ENCODE measurements around the gene SYTL3.
"Not testable (repeated sequence)": the region's sequence is repeated elsewhere in the genome, so short reads cannot be mapped to it uniquely, and the experiment has no call there.

The SYTL3 gene

GRCh38 chr6:158605266-158605878, 44.5 kb upstream of the SYTL3 start:
- no peak overlapping the region for H2AK5ac ChIP-seq (ENCODE audit: low read length)
- WGBS (ENCODE audit: extremely low coverage, insufficient coverage, insufficient read length), result no CpG with 5 or more reads among the region's 13 CpGs

GRCh38 chr6:158606011-158606410, 43.8 kb upstream of the SYTL3 start:
- H2BK5ac ChIP-seq (ENCODE audit: low read depth, low read length, poor library complexity); H3K27me3 ChIP-seq (ENCODE audit: insufficient read depth, low read length); H4K8ac ChIP-seq (ENCODE audit: low read depth, low read length); H4K12ac ChIP-seq (ENCODE audit: low read depth, low read length); H3K9me3 ChIP-seq (ENCODE audit: insufficient read depth, low read depth, low read length); H4K91ac ChIP-seq (ENCODE audit: low read depth, low read length); DNase-seq; H3K4ac ChIP-seq (ENCODE audit: low read depth, low read length); H2BK120ac ChIP-seq (ENCODE audit: insufficient read depth, low read length, poor library complexity); H3K9ac ChIP-seq (ENCODE audit: low read length); H3K23ac ChIP-seq (ENCODE audit: low read length); H3K79me1 ChIP-seq (ENCODE audit: low read length); H2BK12ac ChIP-seq (ENCODE audit: low read length); H2AK5ac ChIP-seq (ENCODE audit: low read length); H3K79me2 ChIP-seq (ENCODE audit: control insufficient read depth, insufficient read depth, low read length, poor library complexity); H3K18ac ChIP-seq (ENCODE audit: low read length); H3K14ac ChIP-seq (ENCODE audit: low read length); H3K4me2 ChIP-seq (ENCODE audit: low read length); H3K27ac ChIP-seq (ENCODE audit: low read depth, low read length); H2AFZ ChIP-seq (ENCODE audit: insufficient read depth, low read length, poor library complexity): not testable (repeated sequence)
- Histone ChIP-seq H3K4me3 (ENCODE audit: low read depth, low read length) (peak overlapping the region; percentile 7), H3K4me1 (ENCODE audit: control insufficient read depth in 1 of 2, insufficient read depth in 2 of 2, low read length in 2 of 2) (peaks cover 17 to 19% of the 10 kb centered on the region in 2 experiments), H3K36me3 (ENCODE audit: control insufficient read depth in 1 of 2, insufficient read depth in 2 of 2, low read length in 2 of 2) (peaks cover 34 to 40% of the 10 kb centered on the region in 2 experiments)
- WGBS (ENCODE audit: extremely low coverage, insufficient coverage, insufficient read length), result no CpG with 5 or more reads among the region's 15 CpGs

More at GRCh38 chr6:158605266-158605878, 44.5 kb upstream of the SYTL3 start:
- Histone ChIP-seq H3K4ac (ENCODE audit: low read depth, low read length) (no peak overlapping the region), H3K14ac (ENCODE audit: low read length) (no peak overlapping the region), H3K4me1 (ENCODE audit: control insufficient read depth in 1 of 2, insufficient read depth in 2 of 2, low read length in 2 of 2) (peaks cover 11 to 13% of the 10 kb centered on the region in 2 experiments), H2AFZ (ENCODE audit: insufficient read depth, low read length, poor library complexity) (no peak overlapping the region), H3K9ac (ENCODE audit: low read length) (no peak overlapping the region), H2BK12ac (ENCODE audit: low read length) (no peak overlapping the region), H3K4me2 (ENCODE audit: low read length) (no peak overlapping the region), H3K79me1 (ENCODE audit: low read length) (peaks cover 3% of the 10 kb centered on the region), H2BK5ac (ENCODE audit: low read depth, low read length, poor library complexity) (no peak overlapping the region), H4K12ac (ENCODE audit: low read depth, low read length) (no peak overlapping the region), H3K4me3 (ENCODE audit: low read depth, low read length) (no peak overlapping the region), H2BK120ac (ENCODE audit: insufficient read depth, low read length, poor library complexity) (no peak overlapping the region), H3K9me3 (ENCODE audit: insufficient read depth, low read depth, low read length) (peaks cover 2% of the 10 kb centered on the region), H4K8ac (ENCODE audit: low read depth, low read length) (no peak overlapping the region), H3K36me3 (ENCODE audit: control insufficient read depth in 1 of 2, insufficient read depth in 2 of 2, low read length in 2 of 2) (peaks cover 34 to 40% of the 10 kb centered on the region in 2 experiments), H3K23ac (ENCODE audit: low read length) (no peak overlapping the region), H3K79me2 (ENCODE audit: control insufficient read depth, insufficient read depth, low read length, poor library complexity) (no peaks in the 10 kb centered on the region), H3K27ac (ENCODE audit: low read depth, low read length) (no peak overlapping the region), H4K91ac (ENCODE audit: low read depth, low read length) (no peak overlapping the region), H3K27me3 (ENCODE audit: insufficient read depth, low read length) (no peaks in the 10 kb centered on the region), H3K18ac (ENCODE audit: low read length) (no peak overlapping the region)
- DNase-seq, result peak; percentile 76 to 89

DNA sequence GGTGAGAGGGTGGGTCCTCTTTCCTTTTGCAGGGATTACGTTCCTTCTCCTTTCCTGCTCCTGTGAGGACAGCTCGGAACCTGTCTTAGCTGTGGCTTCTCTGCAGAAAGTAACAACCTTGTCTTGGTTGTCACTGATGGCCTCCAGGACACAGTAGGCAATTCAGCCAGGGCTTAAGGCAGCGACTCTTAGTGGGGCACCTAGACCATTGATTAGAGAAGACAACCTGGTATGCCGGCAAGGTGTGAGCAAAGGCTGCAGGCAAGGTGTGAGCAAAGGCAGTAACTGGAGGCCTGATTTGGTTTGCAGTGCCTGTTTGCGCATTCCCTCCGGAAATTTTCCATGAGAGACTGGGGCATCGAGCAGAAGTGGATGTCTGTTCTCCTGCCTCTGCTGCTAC, 42.9 kb upstream of the SYTL3 start:
- no peak overlapping the region for H3K23ac ChIP-seq (ENCODE audit: low read length)
- H3K9me3 ChIP-seq (ENCODE audit: insufficient read depth, low read depth, low read length), result peaks cover 2% of the 10 kb centered on the region
- H4K91ac ChIP-seq (ENCODE audit: low read depth, low read length), result no peak overlapping the region
- H3K36me3 ChIP-seq (ENCODE audit: control insufficient read depth in 1 of 2, insufficient read depth in 2 of 2, low read length in 2 of 2), result peaks cover 34 to 38% of the 10 kb centered on the region in 2 experiments
- peaks cover 14% of the 10 kb centered on the region for H3K79me1 ChIP-seq (ENCODE audit: low read length)
- no peak overlapping the region for H3K4me3 ChIP-seq (ENCODE audit: low read depth, low read length)
- no peak overlapping the region for H3K18ac ChIP-seq (ENCODE audit: low read length)
- no peaks in the 10 kb centered on the region for H3K27me3 ChIP-seq (ENCODE audit: insufficient read depth, low read length)
- H3K79me2 ChIP-seq (ENCODE audit: control insufficient read depth, insufficient read depth, low read length, poor library complexity), result peaks cover 3% of the 10 kb centered on the region
- H3K27ac ChIP-seq (ENCODE audit: low read depth, low read length), result no peak overlapping the region
- no CpG with 5 or more reads among the region's 7 CpGs for WGBS (ENCODE audit: extremely low coverage, insufficient coverage, insufficient read length)
- H3K9ac ChIP-seq (ENCODE audit: low read length), result no peak overlapping the region
- H3K4me1 ChIP-seq (ENCODE audit: control insufficient read depth in 1 of 2, insufficient read depth in 2 of 2, low read length in 2 of 2), result peaks cover 21 to 27% of the 10 kb centered on the region in 2 experiments
- H3K4ac ChIP-seq (ENCODE audit: low read depth, low read length), result no peak overlapping the region
- no peak for DNase-seq
- H2AFZ ChIP-seq (ENCODE audit: insufficient read depth, low read length, poor library complexity), result no peak overlapping the region
- H3K4me2 ChIP-seq (ENCODE audit: low read length), result no peak overlapping the region
- H3K14ac ChIP-seq (ENCODE audit: low read length), result no peak overlapping the region
- no peak overlapping the region for H2BK5ac ChIP-seq (ENCODE audit: low read depth, low read length, poor library complexity)
- no peak overlapping the region for H4K12ac ChIP-seq (ENCODE audit: low read depth, low read length)
- H2AK5ac ChIP-seq (ENCODE audit: low read length), result no peak overlapping the region
- H2BK12ac ChIP-seq (ENCODE audit: low read length), result no peak overlapping the region
- no peak overlapping the region for H2BK120ac ChIP-seq (ENCODE audit: insufficient read depth, low read length, poor library complexity)
- no peak overlapping the region for H4K8ac ChIP-seq (ENCODE audit: low read depth, low read length)

GRCh38 chr6:158607411-158608170, 42.3 kb upstream of the SYTL3 start:
- Histone ChIP-seq H3K18ac (ENCODE audit: low read length) (peak overlapping the region; percentile 44), H4K91ac (ENCODE audit: low read depth, low read length) (no peak overlapping the region), H3K14ac (ENCODE audit: low read length) (no peak overlapping the region), H3K9ac (ENCODE audit: low read length) (no peak overlapping the region), H2AK5ac (ENCODE audit: low read length) (peak overlapping the region; percentile 36), H2AFZ (ENCODE audit: insufficient read depth, low read length, poor library complexity) (no peak overlapping the region), H2BK5ac (ENCODE audit: low read depth, low read length, poor library complexity) (no peak overlapping the region), H3K27ac (ENCODE audit: low read depth, low read length) (no peak overlapping the region), H3K4me1 (ENCODE audit: control insufficient read depth in 1 of 2, insufficient read depth in 2 of 2, low read length in 2 of 2) (peaks cover 21 to 28% of the 10 kb centered on the region in 2 experiments), H3K79me2 (ENCODE audit: control insufficient read depth, insufficient read depth, low read length, poor library complexity) (peaks cover 3% of the 10 kb centered on the region), H3K23ac (ENCODE audit: low read length) (no peak overlapping the region), H3K4ac (ENCODE audit: low read depth, low read length) (no peak overlapping the region), H3K4me2 (ENCODE audit: low read length) (no peak overlapping the region), H2BK12ac (ENCODE audit: low read length) (no peak overlapping the region), H3K9me3 (ENCODE audit: insufficient read depth, low read depth, low read length) (peaks cover 2% of the 10 kb centered on the region), H3K27me3 (ENCODE audit: insufficient read depth, low read length) (no peaks in the 10 kb centered on the region), H3K36me3 (ENCODE audit: control insufficient read depth in 1 of 2, insufficient read depth in 2 of 2, low read length in 2 of 2) (peaks cover 34 to 38% of the 10 kb centered on the region in 2 experiments), H3K79me1 (ENCODE audit: low read length) (peaks cover 17% of the 10 kb centered on the region), H4K8ac (ENCODE audit: low read depth, low read length) (no peak overlapping the region), H2BK120ac (ENCODE audit: insufficient read depth, low read length, poor library complexity) (peak overlapping the region; percentile 1), H4K12ac (ENCODE audit: low read depth, low read length) (no peak overlapping the region), H3K4me3 (ENCODE audit: low read depth, low read length) (no peak overlapping the region)
- DNase-seq, result no peak
- no CpG with 5 or more reads among the region's 14 CpGs for WGBS (ENCODE audit: extremely low coverage, insufficient coverage, insufficient read length)

Data from trophoblast cell (in vitro differentiated cells and primary cell).